Loucy (cell line): ENCODE measurements around the gene ZMYND15.

Source experiments
- H2AFZ ChIP-seq: fragments of 200-600 bp; sonication (generic); 2 replicates; pipeline ENCODE4 v1.6.0; 2016; ENCODE audit warnings: antibody characterized with exemption, mild to moderate bottlenecking, low read length, moderate library complexity
- H3F3A ChIP-seq: fragments of 200-600 bp; 2 replicates; pipeline ENCODE4 v1.6.0; 2016; ENCODE audit warnings: antibody characterized with exemption, low read depth, mild to moderate bottlenecking
- H3K27me3 ChIP-seq: fragments of 200-600 bp; sonication (generic); 2 replicates; pipeline ENCODE4 v1.6.1; 2014; ENCODE audit warnings: low read length, mild to moderate bottlenecking; ENCODE audit not compliant: insufficient read depth, poor library complexity, severe bottlenecking
- H3K36me3 ChIP-seq: fragments of 200-600 bp; sonication (generic); 2 replicates; pipeline ENCODE4 v1.6.1; 2016; ENCODE audit warnings: low read length; ENCODE audit not compliant: insufficient read depth
- H3K4me1 ChIP-seq: fragments of 200-600 bp; sonication (generic); 2 replicates; pipeline ENCODE4 v1.5.1; 2014; ENCODE audit warnings: low read length, mild to moderate bottlenecking; ENCODE audit not compliant: insufficient read depth, poor library complexity, severe bottlenecking
- H3K4me2 ChIP-seq: fragments of 200-600 bp; sonication (generic); 2 replicates; pipeline ENCODE4 v1.6.0; 2014; ENCODE audit warnings: antibody characterized with exemption, low read length, low read depth, mild to moderate bottlenecking; ENCODE audit not compliant: poor library complexity, severe bottlenecking
- H3K4me3 ChIP-seq: fragments of 200-600 bp; sonication (generic); 2 replicates; pipeline ENCODE4 v1.5.1; 2014; ENCODE audit warnings: low read length, mild to moderate bottlenecking, mixed read lengths; ENCODE audit not compliant: poor library complexity, severe bottlenecking
- H3K79me2 ChIP-seq: fragments of 200-600 bp; sonication (generic); 2 replicates; pipeline ENCODE4 v1.6.1; 2014; ENCODE audit warnings: low read length; ENCODE audit not compliant: insufficient read depth
- H3K9ac ChIP-seq: fragments of 200-600 bp; sonication (generic); 2 replicates; pipeline ENCODE4 v1.6.0; 2014; ENCODE audit warnings: mild to moderate bottlenecking, low read depth, low read length, moderate library complexity; ENCODE audit not compliant: poor library complexity, severe bottlenecking
- H3K9me2 ChIP-seq: fragments of 200-600 bp; sonication (generic); replicated peaks from 2 replicates; pipeline ENCODE4 v1.6.1; 2016; ENCODE audit warnings: low read depth, low read length, mixed read lengths
- H3K9me3 ChIP-seq: fragments of 200-600 bp; sonication (generic); 2 replicates; pipeline ENCODE4 v1.6.1; 2014; ENCODE audit warnings: mild to moderate bottlenecking, antibody characterized with exemption, low read length, low read depth; ENCODE audit not compliant: insufficient read depth
- H4K20me1 ChIP-seq: fragments of 200-600 bp; sonication (generic); 2 replicates; pipeline ENCODE4 v1.6.0; 2014; ENCODE audit warnings: antibody characterized with exemption, low read length, mild to moderate bottlenecking; ENCODE audit not compliant: insufficient read depth, poor library complexity, severe bottlenecking
- CTCF ChIP-seq: fragments of 200-600 bp; sonication (generic); conservative IDR thresholded peaks from 2 replicates; pipeline ENCODE4 v1.5.1; 2014; ENCODE audit warnings: mild to moderate bottlenecking, antibody characterized with exemption, low read length
- EZH2phosphoT487 ChIP-seq: fragments of 200-600 bp; IDR thresholded peaks from 2 replicates; pipeline ENCODE4 v1.6.1; 2018; ENCODE audit warnings: antibody characterized with exemption, mild to moderate bottlenecking, moderate library complexity, borderline replicate concordance

Gene ZMYND15

GRCh38 chr17:4715063-4715744 is 24.4 kb upstream of the ZMYND15 start:
- H3K4me3 ChIP-seq, result peak overlapping the region; percentile 66
- peaks cover 4% of the 10 kb centered on the region for H4K20me1 ChIP-seq
- H3K36me3 ChIP-seq, result peaks cover 23% of the 10 kb centered on the region; the same call in 1 of the 2 replicates
- peaks cover 43% of the 10 kb centered on the region for H3K4me1 ChIP-seq
- H3K9me2 ChIP-seq, result no peaks in the 10 kb centered on the region
- H3K27me3 ChIP-seq, result no peaks in the 10 kb centered on the region
- no peaks in the 10 kb centered on the region for H3F3A ChIP-seq
- TF ChIP-seq EZH2phosphoT487, result no peak
- no peak for TF ChIP-seq CTCF
- peak overlapping the region; percentile 85 for H3K4me2 ChIP-seq
- H3K9me3 ChIP-seq, result no peaks in the 10 kb centered on the region
- peak overlapping the region; percentile 77 for H3K9ac ChIP-seq
- H2AFZ ChIP-seq, result no peak overlapping the region; the same call in 1 of the 2 replicates
- peaks cover 63% of the 10 kb centered on the region for H3K79me2 ChIP-seq

- H3K9me3 ChIP-seq, result no peaks in the 10 kb centered on the region
- peak overlapping the region; percentile 85 for H3K4me2 ChIP-seq
- peaks cover 41% of the 10 kb centered on the region for H3K4me1 ChIP-seq
- H2AFZ ChIP-seq, result no peak overlapping the region
- no peaks in the 10 kb centered on the region for H3K9me2 ChIP-seq
- H3K9ac ChIP-seq, result peak overlapping the region; percentile 77
- peak overlapping the region; percentile 66 for H3K4me3 ChIP-seq
- TF ChIP-seq CTCF (no peak), EZH2phosphoT487 (no peak)
- peaks cover 23% of the 10 kb centered on the region; the same call in 1 of the 2 replicates for H3K36me3 ChIP-seq
- no peaks in the 10 kb centered on the region for H3F3A ChIP-seq
- H3K27me3 ChIP-seq, result no peaks in the 10 kb centered on the region
- H3K79me2 ChIP-seq, result peaks cover 59% of the 10 kb centered on the region
- peaks cover 4% of the 10 kb centered on the region for H4K20me1 ChIP-seq
Observed at GRCh38 chr17:4716081-4716480, 23.6 kb upstream of the ZMYND15 start.

GRCh38 chr17:4717791-4718190 is 21.8 kb upstream of the ZMYND15 start:
- TF ChIP-seq EZH2phosphoT487 (no peak), CTCF (no peak)

More at GRCh38 chr17:4717791-4718190, 21.8 kb upstream of the ZMYND15 start:
- peaks cover 4% of the 10 kb centered on the region for H4K20me1 ChIP-seq
- H3K9me3 ChIP-seq, result no peaks in the 10 kb centered on the region
- peaks cover 25% of the 10 kb centered on the region for H3K4me1 ChIP-seq
- H3K27me3 ChIP-seq, result no peaks in the 10 kb centered on the region
- no peaks in the 10 kb centered on the region for H3K9me2 ChIP-seq
- H3K4me3 ChIP-seq, result no peak overlapping the region
- H3K79me2 ChIP-seq, result peaks cover 42% of the 10 kb centered on the region
- H3K9ac ChIP-seq, result no peak overlapping the region
- H3F3A ChIP-seq, result no peaks in the 10 kb centered on the region
- H3K4me2 ChIP-seq, result no peak overlapping the region
- H3K36me3 ChIP-seq, result peaks cover 23% of the 10 kb centered on the region; the same call in 1 of the 2 replicates
- H2AFZ ChIP-seq, result no peak overlapping the region
